HepG2 (cell line): Measurements from ENCODE around the gene TSPAN3. TPM values are rescaled to one million over a fixed set of nuclear protein-coding genes. Genes with fewer than 3 reads are reported as not detected.

Experiments
- AKNA ChIP-seq: sonication (generic); formaldehyde crosslinking; IDR thresholded peaks from 2 replicates; pipeline ENCODE4 v1.4.0; 2020; ENCODE audit warnings: missing genetic modification reagents, borderline replicate concordance
- ARHGAP35 ChIP-seq: sonication (generic); formaldehyde crosslinking; IDR thresholded peaks from 2 replicates; pipeline ENCODE4 v1.9.0; 2022; ENCODE audit warnings: mild to moderate bottlenecking, inconsistent platforms, moderate library complexity, missing genetic modification reagents, borderline replicate concordance
- BCL3 ChIP-seq: sonication (generic); formaldehyde crosslinking; IDR thresholded peaks from 2 replicates; pipeline ENCODE4 v1.5.1; 2020; ENCODE audit warnings: mild to moderate bottlenecking, missing genetic modification reagents, moderate library complexity
- CERS6 ChIP-seq: sonication (generic); formaldehyde crosslinking; IDR thresholded peaks from 2 replicates; pipeline ENCODE4 v1.5.0; 2020; ENCODE audit warnings: missing genetic modification reagents
- E2F1 ChIP-seq: sonication (generic); formaldehyde crosslinking; IDR thresholded peaks from 2 replicates; pipeline ENCODE4 v1.5.0; 2020; ENCODE audit warnings: missing genetic modification reagents
- FOXP4 ChIP-seq: sonication (generic); formaldehyde crosslinking; IDR thresholded peaks from 2 replicates; pipeline ENCODE4 v1.4.0; 2020; ENCODE audit warnings: missing genetic modification reagents
- FUBP1 ChIP-seq: sonication (generic); formaldehyde crosslinking; IDR thresholded peaks from 2 replicates; pipeline ENCODE4 v1.5.1; 2020; ENCODE audit warnings: missing genetic modification reagents, mild to moderate bottlenecking, borderline replicate concordance
- GFI1 ChIP-seq: sonication (generic); formaldehyde crosslinking; IDR thresholded peaks from 2 replicates; pipeline ENCODE4 v1.5.0; 2020; ENCODE audit warnings: missing genetic modification reagents, mild to moderate bottlenecking, borderline replicate concordance
- HNRNPL ChIP-seq: fragments of 200-400 bp; formaldehyde crosslinking; IDR thresholded peaks from 2 replicates; pipeline ENCODE4 v1.6.1; 2017; ENCODE audit warnings: mild to moderate bottlenecking, low read depth, low read length
- RFX5 ChIP-seq: IDR thresholded peaks from 2 replicates; pipeline ENCODE4 v1.6.1; 2011; ENCODE audit warnings: low read depth, low read length, improper control_type of control experiment
- SP1 ChIP-seq, 2 experiments: fragments of 450-650 bp in 1 of 2; sonication (generic) in 1 of 2; formaldehyde crosslinking in 1 of 2; IDR thresholded peaks; 2 replicates each; pipeline versions ENCODE4 v1.4.0 to v1.6.1; 2016 to 2020; ENCODE audit warnings: missing genetic modification reagents in 1 of 2
- ZNF639 ChIP-seq: conservative IDR thresholded peaks from 2 replicates; pipeline ENCODE4 v1.6.1; 2018; ENCODE audit warnings: missing genetic modification reagents
- ZNF720 ChIP-seq: sonication (generic); formaldehyde crosslinking; IDR thresholded peaks from 2 replicates; pipeline ENCODE4 v1.4.0; 2020; ENCODE audit warnings: missing genetic modification reagents
- ZNF766 ChIP-seq: sonication (generic); formaldehyde crosslinking; IDR thresholded peaks from 2 replicates; pipeline ENCODE4 v1.5.0; 2020; ENCODE audit warnings: missing genetic modification reagents, borderline replicate concordance
- polyA plus RNA-seq, 8 experiments: library from polyadenylated mRNA; depleted of rRNA in 3 of 8; stranded (reverse) in 7 of 8; unstranded in 1 of 8; fragments of >200 nt; fragmentation: Illumina TruSeq in 4 of 8; extraction: Trizol in 4 of 8; gene quantifications; 2 replicates each; pipeline versions ENCODE4 v1.2.1 to v1.2.3, GENCODE V29; 2011 to 2016; ENCODE audit warnings: low read depth in 4 of 8, missing spikeins in 1 of 8, mixed read lengths in 1 of 8; ENCODE audit not compliant: insufficient read depth in 1 of 8
- total RNA-seq, 5 experiments: library from RNA; depleted of rRNA; stranded (reverse); fragments of >200 nt; fragmentation: Illumina TruSeq; extraction: Trizol; gene quantifications; 2 replicates each; pipeline ENCODE4 v1.2.3, GENCODE V29; 2016; ENCODE audit warnings: low read depth in 1 of 5

The TSPAN3 gene
- total and polyA plus RNA-seq, 2 of the 13 experiments (the other 11 are each of a cell fraction or from before 2014, with no cell fraction given), result 167 to 170 TPM

- TF ChIP-seq AKNA (CRISPR knock-in tag) (no peak), BCL3 (CRISPR knock-in tag) (no peak), E2F1 (CRISPR knock-in tag) (no peak), ZNF720 (CRISPR knock-in tag) (no peak), HNRNPL (no peak), SP1 (IDR thresholded peaks at IDR 0.05) (no peak), SP1 (CRISPR knock-in tag; IDR thresholded peaks at IDR 0.05) (no peak), GFI1 (CRISPR knock-in tag) (no peak), ZNF766 (CRISPR knock-in tag) (no peak), ZNF639 (CRISPR knock-in tag) (no peak), CERS6 (CRISPR knock-in tag) (no peak), FOXP4 (CRISPR knock-in tag) (no peak), ARHGAP35 (CRISPR knock-in tag) (no peak), RFX5 (no peak), FUBP1 (no peak)
These were observed 28.5 kb downstream of the TSPAN3 start (continued) for GRCh38 chr15:77042245-77042919.
